GM12878 (cell line): ENCODE data around the gene SENP7. TPM values are rescaled to one million over a fixed set of nuclear protein-coding genes. Genes with fewer than 3 reads are reported as not detected.

Experiments
- ATAC-seq: fragments of 200-7000 bp; cut with Tn5 transposase; 3 replicates; pipeline ENCODE4 v1.9.1; 2020; ENCODE audit warnings: mild to moderate bottlenecking, moderate library complexity
- BruUV-seq: library from RNA; stranded (reverse); fragments of 400-500 nt; replicated peaks from 2 replicates; lab custom pipeline; 2021; lab: Mats Ljungman, UMichigan
- CTCF ChIA-PET: fragments of 300-600 bp; sonication (Branson Sonifier 250); formaldehyde crosslinking; extraction: SDS; loops from one replicate; lab custom pipeline; 2021; ENCODE audit warnings: inconsistent platforms; lab: Yijun Ruan, JAX
- POLR2A ChIA-PET: fragments of 350-600 bp; formaldehyde crosslinking; extraction: SDS; loops from one replicate; lab custom pipeline; 2021; ENCODE audit warnings: inconsistent platforms; lab: Charles Lee
- RAD21 ChIA-PET: fragments of 300-600 bp; sonication (Branson Sonifier 250); formaldehyde crosslinking; loops from one replicate; lab custom pipeline; 2023; ENCODE audit warnings: antibody characterized with exemption; ENCODE audit not compliant: unreplicated experiment; lab: Charles Lee
- SMC1A ChIA-PET: fragments of 300-600 bp; sonication (Branson Sonifier 250); formaldehyde crosslinking; loops from one replicate; lab custom pipeline; 2023; ENCODE audit not compliant: unreplicated experiment, uncharacterized antibody; lab: Charles Lee
- DNase-seq: peaks from one replicate; pipeline ENCODE4 v3.0.0-alpha.2; 2011; ENCODE audit warnings: low read depth, low spot score
- FAIRE-seq: peaks from 3 replicates; lab custom pipeline; 2011; peaks lifted over from hg19 to GRCh38; lab: Jason Lieb, UNC
- H2AFZ ChIP-seq: 2 replicates; pipeline ENCODE4 v1.6.0; 2011; ENCODE audit warnings: low read depth, low read length, control low read depth; ENCODE audit not compliant: control insufficient read depth
- H3K27ac ChIP-seq: 2 replicates; pipeline ENCODE4 v1.5.1; 2011; ENCODE audit warnings: control low read depth; ENCODE audit not compliant: control insufficient read depth, insufficient read depth
- H3K27me3 ChIP-seq, 2 experiments: replicated peaks in 1 of 2; 2 replicates each; pipeline versions ENCODE4 v1.6.0 to v1.6.1; 2011; ENCODE audit warnings: low read length in 1 of 2; ENCODE audit not compliant: control insufficient read depth in 2 of 2, insufficient read depth in 2 of 2
- H3K36me3 ChIP-seq, 2 experiments: 2 replicates each; pipeline ENCODE4 v1.5.1; 2011; ENCODE audit warnings: low read length in 1 of 2; ENCODE audit not compliant: control insufficient read depth in 2 of 2, insufficient read depth in 2 of 2
- H3K4me1 ChIP-seq: 2 replicates; pipeline ENCODE4 v1.6.1; 2011; ENCODE audit warnings: mild to moderate bottlenecking, low read length, moderate library complexity, mixed read lengths; ENCODE audit not compliant: control insufficient read depth, insufficient read depth
- H3K4me2 ChIP-seq: 2 replicates; pipeline ENCODE4 v1.6.0; 2011; ENCODE audit warnings: control low read depth; ENCODE audit not compliant: control insufficient read depth, insufficient read depth
- H3K4me3 ChIP-seq: fragments of 200-600 bp; sonication (generic); 2 replicates; pipeline ENCODE4 v1.5.1; 2016
- H3K79me2 ChIP-seq: 2 replicates; pipeline ENCODE4 v1.6.0; 2011; ENCODE audit warnings: low read length; ENCODE audit not compliant: control insufficient read depth, insufficient read depth
- H3K9ac ChIP-seq: 2 replicates; pipeline ENCODE4 v1.8.0; 2011; ENCODE audit warnings: low read length, control low read depth, mixed read lengths; ENCODE audit not compliant: control insufficient read depth, insufficient read depth
- H3K9me3 ChIP-seq: replicated peaks from 3 replicates; pipeline ENCODE4 v1.5.1; 2011; ENCODE audit warnings: mild to moderate bottlenecking, low read length; ENCODE audit not compliant: control insufficient read depth, insufficient read depth
- H4K20me1 ChIP-seq: 2 replicates; pipeline ENCODE4 v1.6.0; 2011; ENCODE audit not compliant: control insufficient read depth, insufficient read depth
- BCL3 ChIP-seq: IDR thresholded peaks from 2 replicates; pipeline ENCODE4 v1.6.1; 2011; ENCODE audit warnings: borderline replicate concordance, low read depth, mild to moderate bottlenecking, moderate library complexity, low read length; ENCODE audit not compliant: insufficient read depth, poor library complexity, severe bottlenecking
- EP300 ChIP-seq, 2 experiments: fragments of 150-350 bp in 1 of 2; IDR thresholded peaks; 2 replicates each; pipeline ENCODE4 v1.6.1; 2011 to 2012; ENCODE audit warnings: low read depth in 2 of 2, low read length in 2 of 2, borderline replicate concordance in 1 of 2, improper control_type of control experiment in 1 of 2, inconsistent platforms in 1 of 2; ENCODE audit not compliant: control insufficient read depth in 1 of 2
- ETV6 ChIP-seq, 2 experiments: fragments of 450-650 bp in 1 of 2; IDR thresholded peaks in 1 of 2; conservative IDR thresholded peaks in 1 of 2; 2 replicates each; pipeline ENCODE4 v1.6.1; 2014; ENCODE audit warnings: antibody characterized with exemption in 1 of 2, borderline replicate concordance in 1 of 2, low read depth in 1 of 2, mild to moderate bottlenecking in 1 of 2, moderate library complexity in 1 of 2
- FOS ChIP-seq: IDR thresholded peaks from 3 replicates; pipeline ENCODE4 v1.6.1; 2011; ENCODE audit warnings: borderline replicate concordance; ENCODE audit not compliant: insufficient read length; ENCODE audit errors: extremely low read depth
- MYC ChIP-seq: IDR thresholded peaks from 2 replicates; pipeline ENCODE4 v1.6.1; 2011; ENCODE audit warnings: mild to moderate bottlenecking, low read length, moderate library complexity, inconsistent platforms; ENCODE audit not compliant: insufficient read depth, insufficient replicate concordance, insufficient read length, severe bottlenecking
- PML ChIP-seq: IDR thresholded peaks from 2 replicates; pipeline ENCODE4 v1.6.1; 2012; ENCODE audit warnings: low read length, inconsistent platforms
- REST ChIP-seq: IDR thresholded peaks from 2 replicates; pipeline ENCODE4 v1.6.1; 2012; ENCODE audit warnings: mild to moderate bottlenecking, low read depth, low read length
- SMARCA5 ChIP-seq: fragments of 450-650 bp; IDR thresholded peaks from 2 replicates; pipeline ENCODE4 v1.6.1; 2017; ENCODE audit warnings: mild to moderate bottlenecking
- TCF3 ChIP-seq: IDR thresholded peaks from 2 replicates; pipeline ENCODE4 v1.6.1; 2012; ENCODE audit warnings: low read depth, mild to moderate bottlenecking, low read length, borderline replicate concordance; ENCODE audit not compliant: insufficient read depth
- WGBS: methylation state at CpG from one replicate; pipeline ENCODE4 v1.1.6; 2016; ENCODE audit warnings: low lambda C conversion rate; ENCODE audit not compliant: insufficient replicate concordance, insufficient coverage; ENCODE audit errors: missing lambda C conversion rate; 5-methylcytosine and 5-hydroxymethylcytosine counted together
- in situ Hi-C: fragments of 300-500 bp; cut with MboI; formaldehyde crosslinking; loops from 9 replicates; pipeline ENCODE4 v1.14.3; 2018; ENCODE audit warnings: mixed read lengths
- intact Hi-C: fragments of 100-400 bp; cut with micrococcal nuclease; formaldehyde crosslinking; loops from one replicate; pipeline ENCODE4 v1.14.2; 2022; ENCODE audit not compliant: unreplicated experiment
- polyA plus RNA-seq, 11 experiments: library from polyadenylated mRNA; depleted of rRNA in 4 of 11; unstranded in 6 of 11; stranded (reverse) in 5 of 11; fragments of >200 nt; fragmentation: Nextera tagmentation in 4 of 11; fragmentation: Illumina TruSeq in 1 of 11; extraction: Ambion mirVana in 4 of 11; extraction: Trizol in 1 of 11; gene quantifications; 1 replicate in 1 of 11; 2 replicates in 10 of 11; pipeline versions ENCODE4 v1.2.1 to v1.2.3, GENCODE V29; 2011 to 2016; ENCODE audit warnings: inconsistent platforms in 2 of 11, missing spikeins in 2 of 11, low read depth in 1 of 11
- total RNA-seq, 4 experiments: library from RNA; depleted of rRNA in 3 of 4; stranded (reverse); fragments of >200 nt in 3 of 4; fragmentation: Illumina TruSeq in 1 of 4; extraction: Trizol in 1 of 4; gene quantifications; 2 replicates each; pipeline versions ENCODE4 v1.2.1 to v1.2.3, GENCODE V29; 2013 to 2021

Gene SENP7
- total and polyA plus RNA-seq, 10 of the 15 experiments (the other 5 are each of a cell fraction or from before 2014, with no cell fraction given): 2.6 to 14.7 (median 8.3) TPM

GRCh38 chr3:101509811-101510210 is 3.2 kb downstream of the SENP7 start (continued):
- no peak for TF ChIP-seq REST
- no peak for TF ChIP-seq PML
- no peak for TF ChIP-seq FOS
- no peak for TF ChIP-seq TCF3
- TF ChIP-seq MYC: no peak
- TF ChIP-seq ETV6 (conservative IDR thresholded peaks at IDR 0.05 in 1 of 2, IDR thresholded peaks at IDR 0.05 in 1 of 2; ENCODE audit: borderline replicate concordance in 1 of 2, low read depth in 1 of 2): no peak

- CTCF ChIA-PET: interaction anchor here (0.6 to 1.4 kb wide), 2 partner anchors 15 to 259 kb away, joined by 4 to 7 read pairs; no protein-coding TSS in a partner anchor
- intact Hi-C loops: no loop called here
- DNase-seq (no peak), FAIRE-seq (no peak), ATAC-seq (no peak)
- RAD21 ChIA-PET: interaction anchor here (1.0 kb wide), 1 partner anchor 9 kb away, joined by 3 read pairs; no protein-coding TSS in a partner anchor
- SMC1A ChIA-PET: interaction anchor here (0.8 to 2.4 kb wide), 5 partner anchors 8 to 23 kb away, joined by 3 to 10 read pairs (median 4); no protein-coding TSS in a partner anchor
- in situ Hi-C loops: no loop called here
- Histone ChIP-seq H3K4me3 (no peak overlapping the region), H3K79me2 (peaks cover 5% of the 10 kb centered on the region; the same call in 1 of the 2 replicates), H2AFZ (no peak overlapping the region), H3K27me3 (no peaks in the 10 kb centered on the region), H3K4me1 (no peaks in the 10 kb centered on the region), H3K4me2 (no peak overlapping the region), H4K20me1 (no peaks in the 10 kb centered on the region), H3K36me3 (0 out of 4 replicates have a peak, but pooled peaks cover 0 to 2% of the 10 kb centered on the region in 2 experiments), H3K9me3 (no peaks in the 10 kb centered on the region), H3K9ac (no peak overlapping the region), H3K27ac (no peak overlapping the region)
- no TSS peak for BruUV-seq
- 96% methylated on average over 2 of the region's 3 CpGs for WGBS
- no peak for TF ChIP-seq BCL3
- TF ChIP-seq EP300 (IDR thresholded peaks at IDR 0.05; ENCODE audit: borderline replicate concordance in 1 of 2, control insufficient read depth in 1 of 2, low read depth in 2 of 2, low read length in 2 of 2): no peak
- no peak for TF ChIP-seq SMARCA5
- POLR2A ChIA-PET: interaction anchor here (1.2 kb wide), 1 partner anchor 10 kb away, joined by 4 read pairs; no protein-coding TSS in a partner anchor
These were observed 3.7 kb downstream of the SENP7 start for GRCh38 chr3:101509281-101509680.
